Epithelial cell of proximal tubule (primary cell): ENCODE measurements around the gene KRT80. TPM values are rescaled to one million over a fixed set of nuclear protein-coding genes. Genes with fewer than 3 reads are reported as not detected.

Source experiments
- DNase-seq: peaks from one replicate; pipeline ENCODE4 v3.0.0-alpha.2; 2011; ENCODE audit warnings: low read depth
- H3K4me3 ChIP-seq: 2 replicates; pipeline ENCODE4 v1.5.1; 2011; ENCODE audit warnings: low read depth, mild to moderate bottlenecking, low read length
- total RNA-seq: library from RNA; depleted of rRNA; stranded (reverse); fragments of >200 nt; gene quantifications from 2 replicates; pipeline ENCODE4 v1.2.3, GENCODE V29; 2015
- TF ChIP-seq, protein P1 (sequence below): conservative IDR thresholded peaks from 2 replicates; pipeline ENCODE4 v1.5.1; 2012; ENCODE audit warnings: low read depth, mild to moderate bottlenecking, low read length

KRT80 gene
- total RNA-seq, 1 donor from 2014 or later, result 18.0 TPM

- DNase-seq, result no peak
- H3K4me3 ChIP-seq, result no peak overlapping the region
- TF ChIP-seq, protein P1, sequence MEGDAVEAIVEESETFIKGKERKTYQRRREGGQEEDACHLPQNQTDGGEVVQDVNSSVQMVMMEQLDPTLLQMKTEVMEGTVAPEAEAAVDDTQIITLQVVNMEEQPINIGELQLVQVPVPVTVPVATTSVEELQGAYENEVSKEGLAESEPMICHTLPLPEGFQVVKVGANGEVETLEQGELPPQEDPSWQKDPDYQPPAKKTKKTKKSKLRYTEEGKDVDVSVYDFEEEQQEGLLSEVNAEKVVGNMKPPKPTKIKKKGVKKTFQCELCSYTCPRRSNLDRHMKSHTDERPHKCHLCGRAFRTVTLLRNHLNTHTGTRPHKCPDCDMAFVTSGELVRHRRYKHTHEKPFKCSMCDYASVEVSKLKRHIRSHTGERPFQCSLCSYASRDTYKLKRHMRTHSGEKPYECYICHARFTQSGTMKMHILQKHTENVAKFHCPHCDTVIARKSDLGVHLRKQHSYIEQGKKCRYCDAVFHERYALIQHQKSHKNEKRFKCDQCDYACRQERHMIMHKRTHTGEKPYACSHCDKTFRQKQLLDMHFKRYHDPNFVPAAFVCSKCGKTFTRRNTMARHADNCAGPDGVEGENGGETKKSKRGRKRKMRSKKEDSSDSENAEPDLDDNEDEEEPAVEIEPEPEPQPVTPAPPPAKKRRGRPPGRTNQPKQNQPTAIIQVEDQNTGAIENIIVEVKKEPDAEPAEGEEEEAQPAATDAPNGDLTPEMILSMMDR, result no peak
These were observed 29.4 kb upstream of the KRT80 start for GRCh38 chr12:52221070-52221781.

DNA sequence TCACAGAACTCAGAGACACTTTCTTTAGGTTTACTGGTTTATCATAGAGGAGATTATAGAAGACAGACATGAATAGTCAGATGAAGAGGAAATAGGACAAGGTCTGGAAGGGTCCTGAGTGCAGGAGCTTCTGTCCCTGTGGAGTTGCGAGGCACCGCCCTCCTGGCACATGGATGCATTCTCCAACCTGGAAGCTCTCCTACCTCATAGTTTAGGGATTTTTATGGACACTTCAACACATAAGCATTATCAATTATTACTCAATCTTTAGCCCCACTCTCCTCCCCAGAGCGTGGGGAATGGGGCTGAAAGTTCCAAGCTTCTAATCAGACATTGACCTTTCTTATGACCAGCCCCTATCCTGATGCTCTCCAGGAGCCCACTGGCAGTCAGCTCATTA, 28.7 kb upstream of the KRT80 start:
- DNase-seq, result no peak
- H3K4me3 ChIP-seq, result no peak overlapping the region
- TF ChIP-seq, protein P1, result no peak

DNA sequence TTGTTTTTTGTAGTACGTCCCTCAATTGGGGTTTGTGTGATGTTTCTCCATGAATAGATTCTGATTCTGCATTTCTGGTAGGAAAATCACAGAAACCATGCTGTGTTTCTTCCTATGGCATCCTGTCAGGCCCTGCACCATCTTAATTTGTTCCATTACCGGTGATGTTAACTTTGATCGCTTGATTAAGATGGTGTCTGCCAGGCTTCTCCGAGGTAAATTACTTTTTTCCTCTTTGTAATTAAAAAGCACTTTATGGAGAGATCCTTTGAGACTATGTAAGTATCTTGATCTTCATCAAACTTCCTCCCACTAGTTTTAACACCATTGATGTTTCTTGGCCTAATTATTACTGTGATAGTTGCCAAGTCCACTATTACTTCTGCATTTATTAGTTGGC, 26.2 kb upstream of the KRT80 start:
- no peak for DNase-seq
- H3K4me3 ChIP-seq, result no peak overlapping the region
- TF ChIP-seq, protein P1, result no peak

DNA sequence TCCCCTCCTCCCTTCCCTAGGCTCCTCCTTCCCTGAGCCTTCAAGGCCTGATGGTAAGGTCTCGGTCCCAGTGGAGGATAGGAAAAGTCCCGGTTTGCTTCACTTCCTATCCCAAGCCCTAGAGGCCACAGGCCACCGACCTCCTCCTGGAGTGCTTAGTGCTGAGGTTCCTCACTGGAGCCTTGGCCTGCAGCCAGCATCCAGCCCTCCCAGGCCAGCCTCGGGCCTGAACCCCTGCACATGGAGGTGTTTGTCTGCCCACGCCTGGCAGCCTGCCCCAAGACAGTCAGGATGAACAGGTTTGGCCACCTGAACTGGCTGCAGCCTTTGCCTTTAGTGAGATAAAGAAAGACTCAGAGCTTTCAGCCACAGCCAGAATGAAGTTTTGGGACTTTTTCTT, 25.4 kb upstream of the KRT80 start:
- no peak overlapping the region for H3K4me3 ChIP-seq
- DNase-seq, result no peak
- TF ChIP-seq, protein P1, result peak; percentile 2

DNA sequence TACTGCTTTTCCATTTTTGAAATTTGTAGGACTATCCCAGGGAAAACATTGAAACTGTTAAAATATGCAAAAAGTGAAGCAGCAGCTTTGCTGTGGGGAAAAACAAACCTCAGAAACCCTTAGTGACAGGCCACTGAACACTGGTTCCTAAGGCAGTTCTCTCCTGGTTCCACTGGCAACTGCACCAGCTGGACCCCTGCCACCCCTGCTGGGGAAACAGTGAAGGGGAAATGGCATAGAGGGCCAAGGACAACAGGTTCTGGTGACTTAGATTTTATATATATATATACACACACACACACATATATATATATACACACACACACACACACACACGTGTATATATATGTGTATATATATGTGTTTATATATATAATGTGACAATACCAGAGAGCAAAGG, 25.0 kb upstream of the KRT80 start:
- TF ChIP-seq, protein P1, result no peak
- no peak overlapping the region for H3K4me3 ChIP-seq
- DNase-seq, result no peak

DNA sequence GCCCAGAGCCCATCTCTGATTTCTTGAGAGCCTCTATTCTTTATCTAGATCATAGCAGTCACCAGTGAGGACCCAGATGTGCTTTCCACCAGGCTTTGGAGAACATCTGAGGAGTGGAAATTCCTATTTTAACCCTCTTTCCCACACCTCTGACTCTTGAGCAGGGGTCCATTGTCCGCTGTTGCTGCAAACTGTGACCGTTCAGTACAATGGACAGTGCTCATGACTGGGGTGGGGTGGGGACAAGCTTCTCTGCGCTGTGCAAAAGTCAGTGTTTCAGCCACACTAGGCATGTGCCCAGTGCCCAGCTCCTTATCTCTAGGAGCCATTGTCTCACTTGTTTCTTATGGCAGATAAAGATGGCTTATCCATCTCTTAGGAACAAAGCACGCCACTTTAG, 24.3 kb upstream of the KRT80 start:
- TF ChIP-seq, protein P1, result no peak
- no peak for DNase-seq
- H3K4me3 ChIP-seq, result no peak overlapping the region

DNA sequence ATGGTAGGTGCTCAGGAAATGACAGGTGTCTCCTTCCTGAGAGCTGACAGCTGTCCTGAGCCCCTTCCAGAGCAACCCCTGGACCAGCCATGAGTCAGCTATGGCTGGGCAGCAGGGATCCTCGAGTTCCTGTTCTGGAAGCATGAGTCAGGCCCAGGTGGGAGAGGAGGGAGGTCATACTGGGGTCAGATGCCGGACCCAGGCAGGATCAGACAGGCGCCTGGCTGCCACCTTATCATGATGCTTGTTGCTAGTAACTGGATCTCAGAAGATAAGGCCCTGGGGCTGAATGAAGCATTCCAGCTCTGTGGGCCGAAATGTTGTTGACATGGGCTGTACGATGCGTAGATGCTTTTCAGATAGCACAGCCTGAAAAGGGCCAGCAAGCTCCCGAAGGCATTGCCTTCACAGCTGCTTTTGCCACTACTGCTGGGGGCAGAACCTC, 23.8 kb upstream of the KRT80 start:
- TF ChIP-seq, protein P1, result no peak
- H3K4me3 ChIP-seq, result no peak overlapping the region
- DNase-seq, result peak; percentile 49
